IMR-90 (cell line): Measurements from ENCODE around the gene SYAP1. TPM values are rescaled to one million over a fixed set of nuclear protein-coding genes. Genes with fewer than 3 reads are reported as not detected.

Experiments
- ATAC-seq: fragments of 200-7000 bp; cut with Tn5 transposase; 2 replicates; pipeline ENCODE4 v1.9.1; 2020; ENCODE audit warnings: low read depth, mild to moderate bottlenecking, moderate library complexity
- BruUV-seq: library from RNA; stranded (reverse); fragments of 400-500 nt; replicated peaks from 2 replicates; lab custom pipeline; 2021; lab: Mats Ljungman, UMichigan
- CTCF ChIA-PET: fragments of 300-600 bp; formaldehyde crosslinking; extraction: SDS; loops from one replicate; lab custom pipeline; 2021; ENCODE audit warnings: antibody characterized with exemption; lab: Yijun Ruan, JAX
- POLR2A ChIA-PET: fragments of 300-600 bp; sonication (Branson Sonifier 250); formaldehyde crosslinking; loops from one replicate; lab custom pipeline; 2022; ENCODE audit warnings: antibody characterized with exemption; ENCODE audit not compliant: unreplicated experiment; lab: Charles Lee
- DNase-seq: peaks from one replicate; pipeline ENCODE4 v3.0.0; 2013
- H2AFZ ChIP-seq: replicated peaks from 2 replicates; pipeline ENCODE3; 2013; ENCODE audit warnings: low read length, mild to moderate bottlenecking; ENCODE audit not compliant: poor library complexity
- H2AK5ac ChIP-seq: 2 replicates; pipeline ENCODE4 v1.6.1; 2013; ENCODE audit warnings: low read depth, low read length, inconsistent platforms
- H2AK9ac ChIP-seq: replicated peaks from 2 replicates; pipeline ENCODE3; 2013; ENCODE audit warnings: mild to moderate bottlenecking, low read depth, low read length, moderate library complexity; ENCODE audit not compliant: poor library complexity
- H2BK120ac ChIP-seq: 2 replicates; pipeline ENCODE4 v1.6.1; 2013; ENCODE audit warnings: low read depth, low read length, inconsistent platforms
- H2BK15ac ChIP-seq: 3 replicates; pipeline ENCODE4 v1.6.1; 2013; ENCODE audit warnings: low read depth, low read length, inconsistent platforms
- H2BK20ac ChIP-seq: 2 replicates; pipeline ENCODE4 v1.6.1; 2013; ENCODE audit warnings: low read depth, mild to moderate bottlenecking, inconsistent platforms, low read length, moderate library complexity
- H2BK5ac ChIP-seq: 2 replicates; pipeline ENCODE4 v1.6.1; 2013; ENCODE audit warnings: mild to moderate bottlenecking, low read depth, low read length, inconsistent platforms; ENCODE audit not compliant: poor library complexity, severe bottlenecking
- H3K14ac ChIP-seq: replicated peaks from 2 replicates; pipeline ENCODE4 v1.6.1; 2013; ENCODE audit warnings: low read depth, low read length, inconsistent platforms
- H3K18ac ChIP-seq: 2 replicates; pipeline ENCODE4 v1.6.1; 2013; ENCODE audit warnings: low read depth, low read length, control low read depth
- H3K23ac ChIP-seq: 2 replicates; pipeline ENCODE4 v1.6.1; 2013; ENCODE audit warnings: low read depth, low read length, inconsistent platforms
- H3K27ac ChIP-seq: 2 replicates; pipeline ENCODE4 v1.5.1; 2013; ENCODE audit warnings: mild to moderate bottlenecking, control low read depth, low read length; ENCODE audit not compliant: insufficient read depth
- H3K27me3 ChIP-seq: 2 replicates; pipeline ENCODE4 v1.6.1; 2013; ENCODE audit warnings: low read length; ENCODE audit not compliant: control insufficient read depth, insufficient read depth
- H3K36me3 ChIP-seq: 2 replicates; pipeline ENCODE4 v1.6.1; 2013; ENCODE audit warnings: low read length, mixed read lengths; ENCODE audit not compliant: control insufficient read depth, insufficient read depth
- H3K4ac ChIP-seq: 2 replicates; pipeline ENCODE4 v1.6.1; 2013; ENCODE audit warnings: low read depth, low read length, inconsistent platforms
- H3K4me1 ChIP-seq: 2 replicates; pipeline ENCODE4 v1.6.1; 2013; ENCODE audit warnings: low read length, mixed read lengths; ENCODE audit not compliant: control insufficient read depth, insufficient read depth
- H3K4me2 ChIP-seq: 2 replicates; pipeline ENCODE4 v1.6.1; 2013; ENCODE audit warnings: low read depth, mild to moderate bottlenecking, control low read depth, low read length, moderate library complexity
- H3K4me3 ChIP-seq: 2 replicates; pipeline ENCODE4 v1.5.1; 2013; ENCODE audit warnings: low read depth, mild to moderate bottlenecking, control low read depth, low read length, moderate library complexity; ENCODE audit not compliant: insufficient read depth
- H3K56ac ChIP-seq: 2 replicates; pipeline ENCODE4 v1.6.1; 2013; ENCODE audit warnings: low read length, inconsistent platforms; ENCODE audit not compliant: insufficient read depth; ENCODE audit errors: extremely low read depth
- H3K79me1 ChIP-seq, 2 experiments: 2 replicates each; pipeline ENCODE4 v1.6.1; 2013; ENCODE audit warnings: low read length in 2 of 2, inconsistent platforms in 1 of 2, low read depth in 1 of 2
- H3K9ac ChIP-seq: 2 replicates; pipeline ENCODE4 v1.6.1; 2013; ENCODE audit warnings: low read depth, low read length, control low read depth
- H3K9me1 ChIP-seq: 2 replicates; pipeline ENCODE4 v1.6.1; 2013; ENCODE audit warnings: low read length, inconsistent platforms; ENCODE audit not compliant: insufficient read depth
- H3K9me3 ChIP-seq: 2 replicates; pipeline ENCODE4 v1.6.1; 2013; ENCODE audit warnings: low read length; ENCODE audit not compliant: control insufficient read depth, insufficient read depth
- H4K20me1 ChIP-seq: 2 replicates; pipeline ENCODE4 v1.6.1; 2013; ENCODE audit warnings: low read length, inconsistent platforms; ENCODE audit not compliant: insufficient read depth
- H4K5ac ChIP-seq: 2 replicates; pipeline ENCODE4 v1.6.1; 2013; ENCODE audit warnings: mild to moderate bottlenecking, low read depth, low read length, control low read depth
- H4K8ac ChIP-seq, 2 experiments: 2 replicates each; pipeline ENCODE4 v1.6.1; 2013; ENCODE audit warnings: low read depth in 2 of 2, low read length in 2 of 2, control low read depth in 1 of 2, inconsistent platforms in 1 of 2
- H4K91ac ChIP-seq: 2 replicates; pipeline ENCODE4 v1.6.1; 2013; ENCODE audit warnings: low read depth, low read length, inconsistent platforms; ENCODE audit not compliant: insufficient read depth
- CEBPB ChIP-seq: IDR thresholded peaks from 2 replicates; pipeline ENCODE4 v1.6.1; 2012; ENCODE audit warnings: low read depth, low read length, improper control_type of control experiment
- POLR2A ChIP-seq: IDR thresholded peaks from 2 replicates; pipeline ENCODE4 v1.6.1; 2012; ENCODE audit warnings: mild to moderate bottlenecking, low read depth, low read length
- dilution Hi-C: fragments of 300-500 bp; cut with HindIII; formaldehyde crosslinking; loops from one replicate; pipeline ENCODE4 v1.14.3; 2018; ENCODE audit warnings: low sequenced_read_pairs; ENCODE audit not compliant: unreplicated experiment
- in situ Hi-C: fragments of 300-500 bp; cut with MboI; formaldehyde crosslinking; loops from 3 replicates; pipeline ENCODE4 v1.14.3; 2019; ENCODE audit warnings: low sequenced_read_pairs, inconsistent platforms, mixed read lengths
- intact Hi-C: fragments of 100-400 bp; cut with micrococcal nuclease; formaldehyde crosslinking; loops from 2 replicates; pipeline ENCODE4 v1.10.0; 2022
- polyA plus RNA-seq, 3 experiments: library from polyadenylated mRNA; depleted of rRNA; stranded (reverse); fragments of >200 nt; gene quantifications; 2 replicates each; pipeline ENCODE4 v1.2.3, GENCODE V29; 2012; ENCODE audit warnings: low replicate concordance in 1 of 3
- total RNA-seq: library from RNA; depleted of rRNA; stranded (reverse); fragments of >200 nt; gene quantifications from 2 replicates; pipeline ENCODE4 v1.2.3, GENCODE V29; 2012

The SYAP1 gene
- total and polyA plus RNA-seq, 2 of the 4 experiments (the other 2 are of a cell fraction): 17.7 to 35.0 TPM

GRCh38 chrX:16778545-16778944 is 59.1 kb downstream of the SYAP1 start:
- no peak overlapping the region for H3K18ac ChIP-seq
- H3K27ac ChIP-seq: no peak overlapping the region
- no peak overlapping the region for H4K91ac ChIP-seq
- ATAC-seq (no peak), DNase-seq (peak; percentile 16)
- H3K79me1 ChIP-seq: no peaks in the 10 kb centered on the region
- in situ Hi-C loops: no loop called here
- H2BK120ac ChIP-seq: no peak overlapping the region
- no peak overlapping the region for H2BK5ac ChIP-seq
- no peak overlapping the region for H3K4ac ChIP-seq
- CTCF ChIA-PET: no interaction called here
- H2AK9ac ChIP-seq: no peak overlapping the region
- no peaks in the 10 kb centered on the region for H3K36me3 ChIP-seq
- dilution Hi-C loops: no loop called here
- H2BK15ac ChIP-seq: no peak overlapping the region
- no TSS peak for BruUV-seq
- no peak overlapping the region for H4K5ac ChIP-seq
- H3K9ac ChIP-seq: no peak overlapping the region
- H4K20me1 ChIP-seq: no peaks in the 10 kb centered on the region
- H3K4me1 ChIP-seq: no peaks in the 10 kb centered on the region
- H3K14ac ChIP-seq: no peak overlapping the region
- H3K56ac ChIP-seq: no peak overlapping the region
- POLR2A ChIA-PET: no interaction called here
- no peak overlapping the region for H4K8ac ChIP-seq
- no peak overlapping the region for H3K23ac ChIP-seq
- TF ChIP-seq POLR2A: no peak
- TF ChIP-seq CEBPB: peak; percentile 79
- H3K4me2 ChIP-seq: no peak overlapping the region
- H2AFZ ChIP-seq: no peak overlapping the region
- no peak overlapping the region for H2BK20ac ChIP-seq
- intact Hi-C loops: no loop called here
- peaks cover 4% of the 10 kb centered on the region for H3K27me3 ChIP-seq
- no peak overlapping the region for H3K4me3 ChIP-seq
- H2AK5ac ChIP-seq: no peak overlapping the region
- H3K9me3 ChIP-seq: no peaks in the 10 kb centered on the region
- no peaks in the 10 kb centered on the region for H3K9me1 ChIP-seq
